Colonic mucosa (tissue), 4 donors: Measurements from ENCODE around the gene APOLD1. TPM values are rescaled to one million over a fixed set of nuclear protein-coding genes. Genes with fewer than 3 reads are reported as not detected.

Experiments
- DNase-seq: peaks from one replicate; pipeline ENCODE4 v3.0.0-alpha.2; 2020
- H3K27ac ChIP-seq: fragments of 200-600 bp; one replicate; pipeline ENCODE4 v1.8.0; 2021
- H3K27me3 ChIP-seq: fragments of 200-600 bp; one replicate; pipeline ENCODE4 v1.8.0; 2021
- H3K36me3 ChIP-seq: fragments of 200-600 bp; one replicate; pipeline ENCODE4 v1.8.0; 2021
- H3K4me1 ChIP-seq: fragments of 200-600 bp; one replicate; pipeline ENCODE4 v1.8.0; 2021; ENCODE audit warnings: mild to moderate bottlenecking
- H3K4me3 ChIP-seq: fragments of 200-600 bp; one replicate; pipeline ENCODE4 v1.8.0; 2021
- H3K9ac ChIP-seq, 2 donors: one replicate each; pipeline ENCODE4 v1.7.0; 2013; ENCODE audit warnings: control low read depth in 2 of 2, low read depth in 2 of 2, low read length in 2 of 2
- H3K9me3 ChIP-seq: fragments of 200-600 bp; one replicate; pipeline ENCODE4 v1.8.0; 2021
- CTCF ChIP-seq: fragments of 200-600 bp; IDR thresholded peaks from one replicate; pipeline ENCODE4 v1.8.0; 2022; ENCODE audit warnings: antibody characterized with exemption, mild to moderate bottlenecking
- intact Hi-C: fragments of 100-400 bp; cut with DNase I; formaldehyde crosslinking; loops from one replicate; pipeline ENCODE4 v1.14.1; 2022
- total RNA-seq, 2 donors: library from RNA; stranded (reverse); fragmentation: NEBNext Ultra II Directional in 1 of 2; extraction: Animal tissue kit (Norgen Biotek cat#: 25700) in 1 of 2; gene quantifications; one replicate each; pipeline ENCODE4 v1.2.1, GENCODE V29; 2021
- donor health status: healthy.
- donor health status: DM: no; HTN: no; CAD: no.
- donor health status: DM: no; HTN: no; CAD: no.

The APOLD1 gene
- total RNA-seq, 2 donors from 2014 or later = 2.6 to 5.4 TPM

GRCh38 chr12:12745576-12746211 is 39.8 kb upstream of the APOLD1 start:
- intact Hi-C loops = no loop called here
- Histone ChIP-seq H3K27me3 (no peaks in the 10 kb centered on the region), H3K27ac (no peak overlapping the region), H3K9me3 (no peaks in the 10 kb centered on the region), H3K36me3 (no peaks in the 10 kb centered on the region), H3K4me1 (no peaks in the 10 kb centered on the region), H3K9ac (no peak overlapping the region), H3K4me3 (no peak overlapping the region)
- DNase-seq = no peak
- no peak for TF ChIP-seq CTCF

GRCh38 chr12:12747278-12747677 is 38.2 kb upstream of the APOLD1 start:
- no peak for TF ChIP-seq CTCF
- Histone ChIP-seq H3K36me3 (no peaks in the 10 kb centered on the region), H3K9me3 (no peaks in the 10 kb centered on the region), H3K27ac (no peak overlapping the region), H3K9ac (no peak overlapping the region), H3K4me1 (no peaks in the 10 kb centered on the region), H3K27me3 (no peaks in the 10 kb centered on the region), H3K4me3 (no peak overlapping the region)
- no peak for DNase-seq
- intact Hi-C loops = no loop called here

- no peaks in the 10 kb centered on the region for H3K36me3 ChIP-seq
- no peaks in the 10 kb centered on the region for H3K9me3 ChIP-seq
- no peak overlapping the region for H3K9ac ChIP-seq
- no peak for DNase-seq
- no peak overlapping the region for H3K4me3 ChIP-seq
- no peaks in the 10 kb centered on the region for H3K27me3 ChIP-seq
- no peak for TF ChIP-seq CTCF
- H3K4me1 ChIP-seq = no peaks in the 10 kb centered on the region
- intact Hi-C loops = no loop called here
- no peak overlapping the region for H3K27ac ChIP-seq
Observed at GRCh38 chr12:12748044-12748443, 37.4 kb upstream of the APOLD1 start.

GRCh38 chr12:12749433-12749832 is 36.0 kb upstream of the APOLD1 start:
- H3K27ac ChIP-seq = peak overlapping the region; percentile 6
- no peak for TF ChIP-seq CTCF
- DNase-seq = no peak
- H3K9me3 ChIP-seq = no peaks in the 10 kb centered on the region
- intact Hi-C loops = no loop called here
- H3K9ac ChIP-seq = peak overlapping the region in 1 of 2 donors; percentile 34
- H3K4me3 ChIP-seq = peak overlapping the region; percentile 26
- H3K4me1 ChIP-seq = no peaks in the 10 kb centered on the region
- no peaks in the 10 kb centered on the region for H3K36me3 ChIP-seq
- H3K27me3 ChIP-seq = no peaks in the 10 kb centered on the region

GRCh38 chr12:12755923-12756322 is 29.5 kb upstream of the APOLD1 start:
- TF ChIP-seq CTCF = no peak
- H3K9ac ChIP-seq = no peak overlapping the region
- DNase-seq = no peak
- intact Hi-C loops = no loop called here
- H3K27ac ChIP-seq = no peak overlapping the region
- no peaks in the 10 kb centered on the region for H3K36me3 ChIP-seq
- H3K4me1 ChIP-seq = no peaks in the 10 kb centered on the region
- H3K27me3 ChIP-seq = no peaks in the 10 kb centered on the region
- H3K9me3 ChIP-seq = no peaks in the 10 kb centered on the region
- H3K4me3 ChIP-seq = no peak overlapping the region
